Measurements from ENCODE around the gene RNF126. TPM values are rescaled to one million over a fixed set of nuclear protein-coding genes. Genes with fewer than 3 reads are reported as not detected.

Gene RNF126
- total RNA-seq, 2 donors from 2014 or later: 47.8 to 61.9 TPM

- ATAC-seq (ENCODE audit: insufficient number of reproducible peaks, low FRiP score, low read depth) (no peak), DNase-seq (ENCODE audit: low spot score) (no peak)
- H3K27ac ChIP-seq: no peak overlapping the region
- H3K9me3 ChIP-seq: no peaks in the 10 kb centered on the region
- H3K4me3 ChIP-seq: no peak overlapping the region
- no peaks in the 10 kb centered on the region for H3K4me1 ChIP-seq (ENCODE audit: control insufficient read depth in 1 of 2, low read depth in 2 of 2)
- no peak for TF ChIP-seq CTCF (IDR thresholded peaks at IDR 0.05)
- no peaks in the 10 kb centered on the region for H3K27me3 ChIP-seq (replicated peaks; ENCODE audit: insufficient read depth)
- H3K36me3 ChIP-seq: no peaks in the 10 kb centered on the region
Measured at GRCh38 chr19:687569-688166, 24.7 kb upstream of the RNF126 start.

GRCh38 chr19:686589-687297 lies 23.7 kb upstream of the RNF126 start:
- Histone ChIP-seq H3K4me1 (ENCODE audit: control insufficient read depth in 1 of 2, low read depth in 2 of 2) (no peaks in the 10 kb centered on the region), H3K9me3 (no peaks in the 10 kb centered on the region), H3K27ac (no peak overlapping the region), H3K4me3 (no peak overlapping the region), H3K36me3 (peaks cover under 1% of the 10 kb centered on the region), H3K27me3 (replicated peaks; ENCODE audit: insufficient read depth) (no peaks in the 10 kb centered on the region)
- TF ChIP-seq CTCF (IDR thresholded peaks at IDR 0.05): no peak
- no peak for DNase-seq (ENCODE audit: low spot score)
- no peak for ATAC-seq (ENCODE audit: insufficient number of reproducible peaks, low FRiP score, low read depth)

- H3K27me3 ChIP-seq (replicated peaks; ENCODE audit: insufficient read depth): no peaks in the 10 kb centered on the region
- H3K27ac ChIP-seq: no peak overlapping the region
- no peaks in the 10 kb centered on the region for H3K4me1 ChIP-seq (ENCODE audit: control insufficient read depth in 1 of 2, low read depth in 2 of 2)
- ATAC-seq (ENCODE audit: insufficient number of reproducible peaks, low FRiP score, low read depth) (no peak), DNase-seq (ENCODE audit: low spot score) (no peak)
- TF ChIP-seq CTCF (IDR thresholded peaks at IDR 0.05): no peak
- H3K36me3 ChIP-seq: peaks cover 6% of the 10 kb centered on the region
- H3K4me3 ChIP-seq: no peak overlapping the region
- no peaks in the 10 kb centered on the region for H3K9me3 ChIP-seq
Measured at GRCh38 chr19:685454-685931, 22.5 kb upstream of the RNF126 start.

GRCh38 chr19:682678-683320 lies 19.8 kb upstream of the RNF126 start:
- H3K36me3 ChIP-seq: peaks cover 6% of the 10 kb centered on the region
- H3K4me3 ChIP-seq: no peak overlapping the region
- H3K4me1 ChIP-seq (ENCODE audit: control insufficient read depth in 1 of 2, low read depth in 2 of 2): peaks cover 14 to 19% of the 10 kb centered on the region in 2 donors
- no peak for ATAC-seq (ENCODE audit: insufficient number of reproducible peaks, low FRiP score, low read depth)
- no peaks in the 10 kb centered on the region for H3K9me3 ChIP-seq
- no peaks in the 10 kb centered on the region for H3K27me3 ChIP-seq (replicated peaks; ENCODE audit: insufficient read depth)
- H3K27ac ChIP-seq: no peak overlapping the region
- DNase-seq (ENCODE audit: low spot score): no peak
- no peak for TF ChIP-seq CTCF (IDR thresholded peaks at IDR 0.05)
